Measurements from ENCODE around the gene MYCBPAP.

MYCBPAP gene

DNA sequence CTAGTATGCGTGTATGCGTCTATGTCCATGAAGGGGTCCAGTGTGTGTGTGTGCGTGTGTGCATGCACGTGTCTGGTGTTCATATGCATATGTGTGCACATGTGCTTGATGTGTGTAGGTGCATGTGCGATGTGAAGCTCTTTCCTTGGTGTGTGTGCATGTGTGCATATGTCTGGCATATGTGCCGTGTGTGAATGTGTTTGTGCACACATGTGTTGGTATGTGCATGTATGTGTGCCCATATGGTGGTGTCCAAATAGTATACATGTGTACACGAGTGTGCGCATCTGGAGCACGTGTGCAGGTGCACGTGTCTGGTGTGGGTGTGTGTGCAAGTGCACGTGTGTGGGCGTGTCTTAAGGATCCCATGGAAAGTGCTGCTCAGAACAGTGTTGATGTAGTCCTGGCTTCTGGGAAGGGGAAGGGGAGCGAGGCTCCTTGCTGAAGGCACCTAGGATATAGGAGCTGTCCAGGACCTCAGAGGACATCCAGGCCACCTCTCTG, 69.3 kb downstream of the MYCBPAP start:
- DNase-seq: no peak

DNA sequence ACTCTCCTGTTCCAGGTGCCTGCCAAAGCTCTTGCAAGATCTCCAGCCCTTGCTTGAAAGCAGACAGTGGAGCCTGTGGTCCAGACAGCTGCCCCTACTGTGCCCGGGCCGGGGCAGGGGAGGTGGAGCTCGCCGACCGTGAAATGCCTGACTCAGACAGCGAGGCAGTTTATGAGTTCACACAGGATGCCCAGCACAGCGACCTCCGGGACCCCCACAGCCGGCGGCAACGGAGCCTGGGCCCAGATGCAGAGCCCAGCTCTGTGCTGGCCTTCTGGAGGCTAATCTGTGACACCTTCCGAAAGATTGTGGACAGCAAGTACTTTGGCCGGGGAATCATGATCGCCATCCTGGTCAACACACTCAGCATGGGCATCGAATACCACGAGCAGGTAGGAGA, 69.9 kb downstream of the MYCBPAP start:
- DNase-seq: no peak

DNA sequence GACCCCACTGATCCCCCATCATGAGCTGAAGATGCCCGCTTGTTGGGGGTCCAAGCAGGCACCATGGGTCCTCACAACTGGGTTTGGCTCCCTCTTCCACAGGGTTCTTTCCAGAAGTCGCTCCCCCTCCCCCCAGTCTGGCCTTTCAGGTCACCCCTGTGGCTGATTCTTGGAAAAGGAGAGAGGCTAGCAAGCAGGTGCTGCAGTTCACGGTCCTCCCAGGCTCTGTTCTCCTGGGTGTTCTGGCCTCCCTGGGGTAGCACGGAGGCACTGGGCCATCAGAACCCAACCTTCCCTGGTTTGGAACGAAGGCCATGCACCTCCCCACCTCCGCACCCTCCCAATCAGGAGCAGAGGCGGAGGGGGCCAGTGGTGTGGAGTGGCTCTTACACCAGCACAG, 71.2 kb downstream of the MYCBPAP start:
- no peak for DNase-seq

DNA sequence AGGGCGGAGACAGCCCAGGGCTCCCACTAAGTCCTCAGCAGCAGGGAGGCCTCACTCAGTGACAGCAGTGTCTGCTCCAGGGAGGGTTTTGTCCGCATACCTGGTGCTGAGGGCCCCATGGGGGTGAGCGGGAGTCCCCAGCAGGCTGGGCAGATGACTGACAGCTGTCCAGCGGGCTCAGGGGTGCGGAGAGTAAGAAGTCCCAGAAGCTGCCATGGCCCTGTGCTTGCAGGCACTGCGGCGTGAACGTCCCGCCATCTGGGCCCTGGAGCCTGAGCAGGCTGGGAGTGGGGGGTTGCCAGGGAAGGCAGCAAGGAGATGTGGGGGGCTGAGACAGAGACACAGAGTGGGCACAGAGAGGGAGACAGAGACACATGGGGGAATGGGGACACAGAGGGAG, 72.4 kb downstream of the MYCBPAP start:
- DNase-seq: no peak

Measured in NCI-H146 (cell line).